Upper lobe of left lung (tissue), 6 donors: ENCODE data around the gene ADCK2. TPM values are rescaled to one million over a fixed set of nuclear protein-coding genes. Genes with fewer than 3 reads are reported as not detected.
A peak's percentile ranks its signal among the peaks of the same experiment; 100 is the strongest.

Source experiments
- ATAC-seq, 2 donors: fragments of 200-7000 bp; cut with Tn5 transposase; one replicate each; pipeline ENCODE4 v1.9.1; 2022; ENCODE audit warnings: mild to moderate bottlenecking in 2 of 2, moderate library complexity in 2 of 2; ENCODE audit not compliant: low FRiP score in 2 of 2
- DNase-seq, 2 donors: peaks; one replicate each; pipeline ENCODE4 v3.0.0-alpha.2; 2019 to 2020
- H3K27ac ChIP-seq, 4 donors: fragments of 200-600 bp; sonication (generic); one replicate each; pipeline ENCODE4 v1.5.1; 2016 to 2019
- H3K27me3 ChIP-seq, 4 donors: fragments of 200-600 bp; sonication (generic); one replicate each; pipeline ENCODE4 v1.5.1; 2017 to 2019
- H3K36me3 ChIP-seq, 4 donors: fragments of 200-600 bp; sonication (generic); one replicate each; pipeline ENCODE4 v1.5.1; 2016 to 2019
- H3K4me1 ChIP-seq, 4 donors: fragments of 200-600 bp; sonication (generic); one replicate each; pipeline ENCODE4 v1.5.1; 2018 to 2019
- H3K4me3 ChIP-seq, 4 donors: fragments of 200-600 bp; sonication (generic); one replicate each; pipeline ENCODE4 v1.5.1; 2017 to 2019; ENCODE audit warnings: mild to moderate bottlenecking in 2 of 4, moderate library complexity in 1 of 4
- H3K9me3 ChIP-seq, 4 donors: fragments of 200-600 bp; sonication (generic); one replicate each; pipeline ENCODE4 v1.5.1; 2018 to 2019
- CTCF ChIP-seq, 6 experiments: fragments of 450-650 bp in 4 of 6; fragments of 200-600 bp in 2 of 6; sonication (generic) in 2 of 6; IDR thresholded peaks; one replicate each; pipeline ENCODE4 v1.5.1; 2016 to 2019; ENCODE audit warnings: antibody characterized with exemption in 6 of 6
- EP300 ChIP-seq, 4 donors: sonication (generic); formaldehyde crosslinking; IDR thresholded peaks; one replicate each; pipeline ENCODE4 v1.5.1; 2017; ENCODE audit warnings: antibody characterized with exemption in 4 of 4, control low read depth in 2 of 4
- POLR2A ChIP-seq, 4 donors: fragments of 450-650 bp; IDR thresholded peaks; one replicate each; pipeline ENCODE4 v1.5.1; 2016 to 2017; ENCODE audit warnings: antibody characterized with exemption in 4 of 4, mild to moderate bottlenecking in 2 of 4
- POLR2AphosphoS5 ChIP-seq, 2 donors: sonication (generic); formaldehyde crosslinking; IDR thresholded peaks; one replicate each; pipeline ENCODE4 v1.5.1; 2017; ENCODE audit warnings: antibody characterized with exemption in 2 of 2
- WGBS, 2 donors: methylation state at CpG; one replicate each; pipeline ENCODE4 v1.1.5; 2017 to 2018; 5-methylcytosine and 5-hydroxymethylcytosine counted together
- total RNA-seq, 6 donors: library from RNA; depleted of rRNA in 4 of 6; stranded (reverse); fragments of >200 nt in 4 of 6; gene quantifications; one replicate each; pipeline versions ENCODE4 v1.1.0 to v1.2.1, GENCODE V29; 2016 to 2021
- donor health status: DM: no; HTN: no; CAD: no; lungs with moderate emphysema.
- donor health status: DM: no; HTN: yes; CAD: no; lungs with severe emphysema.

Gene ADCK2
- total RNA-seq, 6 donors from 2014 or later: 19.4 to 39.8 (median 30.0) TPM

- 94 to 98% methylated on average over 11 of the region's 11 CpGs for WGBS, 2 donors
- H3K4me3 ChIP-seq: no peak overlapping the region
- TF ChIP-seq POLR2AphosphoS5 (IDR thresholded peaks at IDR 0.05): no peak
- TF ChIP-seq POLR2A (IDR thresholded peaks at IDR 0.05): no peak
- no peak for TF ChIP-seq CTCF (IDR thresholded peaks at IDR 0.05)
- TF ChIP-seq EP300 (IDR thresholded peaks at IDR 0.05): no peak
- no peak overlapping the region for H3K27ac ChIP-seq
- no peaks in the 10 kb centered on the region for H3K9me3 ChIP-seq
- no peak for DNase-seq
- no peaks in the 10 kb centered on the region for H3K27me3 ChIP-seq
- no peak for ATAC-seq
- H3K4me1 ChIP-seq: peaks cover 13 to 22% (median 17%) of the 10 kb centered on the region in 4 donors
- peaks cover 0 to 19% (median 6%) of the 10 kb centered on the region in 4 donors for H3K36me3 ChIP-seq
Observed at GRCh38 chr7:140695381-140695780, 22.6 kb downstream of the ADCK2 start.

- Histone ChIP-seq H3K27me3 (no peaks in the 10 kb centered on the region), H3K4me1 (peaks cover 13 to 22% (median 17%) of the 10 kb centered on the region in 4 donors), H3K4me3 (peak overlapping the region; percentile 65 to 94 (median 82)), H3K36me3 (peaks cover 0 to 14% (median 4%) of the 10 kb centered on the region in 4 donors), H3K9me3 (no peaks in the 10 kb centered on the region), H3K27ac (peak overlapping the region; percentile 86 to 97 (median 88))
- no peak for TF ChIP-seq POLR2AphosphoS5 (IDR thresholded peaks at IDR 0.05)
- TF ChIP-seq POLR2A (IDR thresholded peaks at IDR 0.05): no peak
- no peak for TF ChIP-seq CTCF (IDR thresholded peaks at IDR 0.05)
- TF ChIP-seq EP300 (IDR thresholded peaks at IDR 0.05): no peak
- WGBS, 2 donors: 30 to 37% methylated on average over 19 to 23 of the region's 23 CpGs
- no peak for ATAC-seq
- peak in 1 of 2 donors; percentile 96 for DNase-seq
Observed at GRCh38 chr7:140696024-140696679, 23.4 kb downstream of the ADCK2 start.

- Histone ChIP-seq H3K4me3 (peak within 1 kb of the TSS; percentile 65 to 94 (median 82)), H3K9me3 (no peaks in the 10 kb centered on the region), H3K4me1 (peaks cover 13 to 22% (median 17%) of the 10 kb centered on the region in 4 donors), H3K27me3 (no peaks in the 10 kb centered on the region), H3K36me3 (peaks cover 0 to 7% (median 3%) of the 10 kb centered on the region in 4 donors), H3K27ac (peak within 1 kb of the TSS; percentile 86 to 97 (median 88))
- ATAC-seq: peak; percentile 96 to 98
- TF ChIP-seq EP300 (IDR thresholded peaks at IDR 0.05) (no peak), POLR2AphosphoS5 (IDR thresholded peaks at IDR 0.05) (peak; percentile 81 to 89), POLR2A (IDR thresholded peaks at IDR 0.05) (peak in 3 of 4 donors; percentile 51 to 93 (median 83)), CTCF (IDR thresholded peaks at IDR 0.05) (no peak)
- peak; percentile 86 to 100 for DNase-seq
- WGBS, 2 donors: 0% methylated on average over 20 to 37 of the region's 82 CpGs
Observed at GRCh38 chr7:140696680-140697446, 24.1 kb downstream of the ADCK2 start, which contains the start of gene NDUFB2. Gene NDUFB2, plus strand, starts transcription at chr7:140696708. Its CDS starts 37 bp downstream, at chr7:140696745.

- H3K4me3 ChIP-seq: peak overlapping the region; percentile 65 to 94 (median 82)
- peaks cover 13 to 22% (median 17%) of the 10 kb centered on the region in 4 donors for H3K4me1 ChIP-seq
- DNase-seq (no peak), ATAC-seq (no peak)
- TF ChIP-seq CTCF (IDR thresholded peaks at IDR 0.05) (no peak), POLR2AphosphoS5 (IDR thresholded peaks at IDR 0.05) (no peak), EP300 (IDR thresholded peaks at IDR 0.05) (no peak), POLR2A (IDR thresholded peaks at IDR 0.05) (no peak)
- H3K27me3 ChIP-seq: no peaks in the 10 kb centered on the region
- H3K36me3 ChIP-seq: peaks cover 0 to under 1% (median 0%) of the 10 kb centered on the region in 4 donors
- no peaks in the 10 kb centered on the region for H3K9me3 ChIP-seq
- H3K27ac ChIP-seq: peak overlapping the region; percentile 86 to 97 (median 88)
- 31 to 32% methylated on average over 22 to 24 of the region's 24 CpGs for WGBS, 2 donors
Observed at GRCh38 chr7:140697447-140698143, 24.9 kb downstream of the ADCK2 start.
